ENCODE measurements around the gene FOXD2.

Gene FOXD2

GRCh38 chr1:47416319-47417169, 21.3 kb upstream of the FOXD2 start:
- WGBS, 2 donors (ENCODE audit: extremely low coverage in 2 of 2, insufficient read length in 2 of 2, insufficient replicate concordance in 1 of 2): no CpG with 5 or more reads among the region's 134 CpGs
- peaks cover 0 to 3% of the 10 kb centered on the region in 2 donors for H3K9me3 ChIP-seq (replicated peaks in 1 of 2; ENCODE audit: control insufficient read depth in 2 of 2, insufficient read depth in 1 of 2, low read depth in 1 of 2, low read length in 2 of 2)
- H3K27ac ChIP-seq (replicated peaks; ENCODE audit: low read length): no peak overlapping the region
- H3K27me3 ChIP-seq (ENCODE audit: control insufficient read depth in 3 of 3, insufficient read depth in 3 of 3, low read depth in 1 of 3, low read length in 3 of 3): peaks cover 35 to 98% (median 67%) of the 10 kb centered on the region in 3 experiments
- no peak overlapping the region for H3K4ac ChIP-seq (ENCODE audit: low read length)
- no peaks in the 10 kb centered on the region for H3K36me3 ChIP-seq (replicated peaks in 1 of 2; ENCODE audit: control insufficient read depth in 2 of 2, insufficient read depth in 2 of 2, low read length in 2 of 2)
- H3K9ac ChIP-seq (ENCODE audit: low read depth, low read length, poor library complexity): peak overlapping the region; percentile 55
- H2BK15ac ChIP-seq (ENCODE audit: low read length): no peak overlapping the region
- H3K23ac ChIP-seq (ENCODE audit: low read depth, low read length, poor library complexity): peak overlapping the region; percentile 93
- H4K8ac ChIP-seq (ENCODE audit: low read depth, low read length): peak overlapping the region; percentile 30
- H3K4me2 ChIP-seq (ENCODE audit: insufficient read depth, low read length, poor library complexity, severe bottlenecking): peak overlapping the region; percentile 69
- H2BK12ac ChIP-seq (ENCODE audit: low read length): peak overlapping the region; percentile 17
- H4K91ac ChIP-seq (ENCODE audit: low read depth, low read length, poor library complexity): no peak overlapping the region
- no peak overlapping the region for H2AK5ac ChIP-seq (ENCODE audit: low read depth, low read length)
- H3K18ac ChIP-seq (ENCODE audit: low read length): peak overlapping the region; percentile 90
- peak overlapping the region; percentile 12 to 27 for H3K4me3 ChIP-seq (ENCODE audit: low read length in 2 of 2)
- peaks cover 0 to 8% of the 10 kb centered on the region in 2 donors for H3K4me1 ChIP-seq (ENCODE audit: control insufficient read depth in 2 of 2, insufficient read depth in 1 of 2, low read depth in 1 of 2, low read length in 2 of 2)
- peak; percentile 21 for DNase-seq (ENCODE audit: low spot score)
- H2BK120ac ChIP-seq (ENCODE audit: low read depth, low read length): no peak overlapping the region
- no peaks in the 10 kb centered on the region for H3K79me1 ChIP-seq (ENCODE audit: low read depth, low read length)
- H3K14ac ChIP-seq (ENCODE audit: low read length): peak overlapping the region; percentile 64
- no peak overlapping the region for H2BK5ac ChIP-seq (ENCODE audit: low read length)
- H2AFZ ChIP-seq (ENCODE audit: low read length): peak overlapping the region; percentile 87

DNA sequence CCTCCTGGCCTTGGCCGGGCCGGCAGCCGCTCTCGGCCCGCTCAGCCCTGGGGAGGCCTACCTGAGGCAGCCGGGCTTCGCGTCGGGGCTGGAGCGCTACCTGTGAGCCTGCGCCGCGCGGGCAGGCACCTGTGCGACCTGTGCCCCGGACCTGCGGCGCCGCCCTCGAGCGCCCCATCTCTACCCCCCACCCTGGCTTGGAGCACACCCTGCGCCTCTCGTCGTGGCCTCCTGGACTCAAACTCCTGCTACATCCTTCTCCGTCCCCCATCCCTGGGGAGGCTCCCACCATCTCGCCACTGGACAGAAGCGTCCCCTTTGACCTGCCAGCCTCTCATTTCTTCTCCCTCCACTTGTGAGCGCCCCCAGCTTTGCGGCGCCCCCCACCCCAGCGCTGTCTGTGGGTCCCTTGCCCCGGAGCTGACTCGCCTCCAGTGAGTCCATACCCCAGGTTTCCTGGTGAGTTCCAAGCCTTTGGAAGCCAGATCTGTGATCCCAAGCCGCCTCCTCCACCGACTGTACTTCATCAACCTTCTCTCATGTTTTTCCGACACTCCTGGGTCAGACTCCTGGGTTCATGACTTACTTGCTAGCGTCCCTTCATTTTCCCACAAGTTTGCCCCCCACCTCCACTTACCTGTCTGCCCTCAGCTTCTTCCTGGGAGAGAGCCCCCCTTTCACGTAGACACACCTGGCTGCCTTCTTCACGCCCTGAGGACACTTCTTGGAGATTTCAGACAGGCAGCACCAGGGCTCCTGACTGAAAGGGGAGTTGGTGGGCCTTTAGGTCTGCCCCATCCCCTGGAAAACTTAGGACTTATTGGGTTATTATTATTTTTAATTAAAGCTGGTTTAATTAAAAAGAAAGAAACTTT, 20.4 kb upstream of the FOXD2 start:
- H3K4me3 ChIP-seq (ENCODE audit: low read length in 2 of 2): no peak overlapping the region
- H3K14ac ChIP-seq (ENCODE audit: low read length): peak overlapping the region; percentile 64
- peaks cover 0 to 4% of the 10 kb centered on the region in 2 donors for H3K4me1 ChIP-seq (ENCODE audit: control insufficient read depth in 2 of 2, insufficient read depth in 1 of 2, low read depth in 1 of 2, low read length in 2 of 2)
- H3K23ac ChIP-seq (ENCODE audit: low read depth, low read length, poor library complexity): peak overlapping the region; percentile 93
- H2AK5ac ChIP-seq (ENCODE audit: low read depth, low read length): no peak overlapping the region
- peak overlapping the region; percentile 17 for H2BK12ac ChIP-seq (ENCODE audit: low read length)
- H3K79me1 ChIP-seq (ENCODE audit: low read depth, low read length): no peaks in the 10 kb centered on the region
- no peak overlapping the region for H4K91ac ChIP-seq (ENCODE audit: low read depth, low read length, poor library complexity)
- H3K4ac ChIP-seq (ENCODE audit: low read length): no peak overlapping the region
- no CpG with 5 or more reads among the region's 39 CpGs for WGBS, 2 donors (ENCODE audit: extremely low coverage in 2 of 2, insufficient read length in 2 of 2, insufficient replicate concordance in 1 of 2)
- peak overlapping the region; percentile 69 for H3K4me2 ChIP-seq (ENCODE audit: insufficient read depth, low read length, poor library complexity, severe bottlenecking)
- no peak overlapping the region for H2BK15ac ChIP-seq (ENCODE audit: low read length)
- no peak overlapping the region for H3K27ac ChIP-seq (replicated peaks; ENCODE audit: low read length)
- H3K9ac ChIP-seq (ENCODE audit: low read depth, low read length, poor library complexity): no peak overlapping the region
- peak overlapping the region; percentile 87 for H2AFZ ChIP-seq (ENCODE audit: low read length)
- H4K8ac ChIP-seq (ENCODE audit: low read depth, low read length): no peak overlapping the region
- H2BK120ac ChIP-seq (ENCODE audit: low read depth, low read length): no peak overlapping the region
- peaks cover 0 to 3% of the 10 kb centered on the region in 2 donors for H3K9me3 ChIP-seq (replicated peaks in 1 of 2; ENCODE audit: control insufficient read depth in 2 of 2, insufficient read depth in 1 of 2, low read depth in 1 of 2, low read length in 2 of 2)
- peaks cover 35 to 91% (median 68%) of the 10 kb centered on the region in 3 experiments for H3K27me3 ChIP-seq (ENCODE audit: control insufficient read depth in 3 of 3, insufficient read depth in 3 of 3, low read depth in 1 of 3, low read length in 3 of 3)
- no peaks in the 10 kb centered on the region for H3K36me3 ChIP-seq (replicated peaks in 1 of 2; ENCODE audit: control insufficient read depth in 2 of 2, insufficient read depth in 2 of 2, low read length in 2 of 2)
- no peak for DNase-seq (ENCODE audit: low spot score)
- peak overlapping the region; percentile 81 for H3K18ac ChIP-seq (ENCODE audit: low read length)
- H2BK5ac ChIP-seq (ENCODE audit: low read length): peak overlapping the region; percentile 35

GRCh38 chr1:47418122-47418521, 19.7 kb upstream of the FOXD2 start:
- Histone ChIP-seq H3K23ac (ENCODE audit: low read depth, low read length, poor library complexity) (no peak overlapping the region), H3K79me1 (ENCODE audit: low read depth, low read length) (no peaks in the 10 kb centered on the region), H4K91ac (ENCODE audit: low read depth, low read length, poor library complexity) (no peak overlapping the region), H3K9me3 (replicated peaks in 1 of 2; ENCODE audit: control insufficient read depth in 2 of 2, insufficient read depth in 1 of 2, low read depth in 1 of 2, low read length in 2 of 2) (peaks cover 0 to 3% of the 10 kb centered on the region in 2 donors), H4K8ac (ENCODE audit: low read depth, low read length) (no peak overlapping the region), H2BK12ac (ENCODE audit: low read length) (no peak overlapping the region), H3K36me3 (replicated peaks in 1 of 2; ENCODE audit: control insufficient read depth in 2 of 2, insufficient read depth in 2 of 2, low read length in 2 of 2) (no peaks in the 10 kb centered on the region), H3K18ac (ENCODE audit: low read length) (no peak overlapping the region), H2BK120ac (ENCODE audit: low read depth, low read length) (no peak overlapping the region), H2AFZ (ENCODE audit: low read length) (no peak overlapping the region), H2BK15ac (ENCODE audit: low read length) (no peak overlapping the region), H3K9ac (ENCODE audit: low read depth, low read length, poor library complexity) (no peak overlapping the region), H3K27me3 (ENCODE audit: control insufficient read depth in 3 of 3, insufficient read depth in 3 of 3, low read depth in 1 of 3, low read length in 3 of 3) (peaks cover 35 to 84% (median 68%) of the 10 kb centered on the region in 3 experiments), H2AK5ac (ENCODE audit: low read depth, low read length) (no peak overlapping the region), H3K4me2 (ENCODE audit: insufficient read depth, low read length, poor library complexity, severe bottlenecking) (no peak overlapping the region), H3K14ac (ENCODE audit: low read length) (no peak overlapping the region), H2BK5ac (ENCODE audit: low read length) (no peak overlapping the region), H3K27ac (replicated peaks; ENCODE audit: low read length) (no peak overlapping the region), H3K4me1 (ENCODE audit: control insufficient read depth in 2 of 2, insufficient read depth in 1 of 2, low read depth in 1 of 2, low read length in 2 of 2) (no peaks in the 10 kb centered on the region), H3K4me3 (ENCODE audit: low read length in 2 of 2) (no peak overlapping the region), H3K4ac (ENCODE audit: low read length) (no peak overlapping the region)
- no peak for DNase-seq (ENCODE audit: low spot score)
- no CpG with 5 or more reads among the region's 2 CpGs for WGBS, 2 donors (ENCODE audit: extremely low coverage in 2 of 2, insufficient read length in 2 of 2, insufficient replicate concordance in 1 of 2)

Data from neuronal stem cell (in vitro differentiated cells).